Mesodermal cell (in vitro differentiated cells): ENCODE measurements around the gene LAMP2.

Experiments used
- H3K27ac ChIP-seq: 2 replicates; pipeline ENCODE4 v1.7.0; 2013; ENCODE audit warnings: mild to moderate bottlenecking, low read depth, low read length, moderate library complexity; ENCODE audit not compliant: severe bottlenecking
- H3K36me3 ChIP-seq: 2 replicates; pipeline ENCODE4 v1.7.1; 2013; ENCODE audit warnings: mild to moderate bottlenecking, low read length, moderate library complexity; ENCODE audit not compliant: control insufficient read depth, insufficient read depth
- H3K4me1 ChIP-seq: one replicate; pipeline ENCODE4 v1.7.1; 2013; ENCODE audit warnings: mild to moderate bottlenecking, low read length; ENCODE audit not compliant: insufficient read depth, control insufficient read depth, poor library complexity, severe bottlenecking
- H3K4me3 ChIP-seq: 2 replicates; pipeline ENCODE4 v1.7.0; 2013; ENCODE audit warnings: low read length, control low read depth, mild to moderate bottlenecking; ENCODE audit not compliant: insufficient read depth, poor library complexity, severe bottlenecking; ENCODE audit errors: extremely low read depth
- H3K9me3 ChIP-seq: 2 replicates; pipeline ENCODE4 v1.7.1; 2013; ENCODE audit warnings: mild to moderate bottlenecking, low read length, moderate library complexity; ENCODE audit not compliant: control insufficient read depth
- WGBS, 2 experiments: methylation state at CpG; one replicate each; pipeline ENCODE4 v1.1.5; 2013; ENCODE audit warnings: missing lambda C conversion rate in 2 of 2; ENCODE audit not compliant: insufficient coverage in 2 of 2; 5-methylcytosine and 5-hydroxymethylcytosine counted together

The LAMP2 gene

DNA sequence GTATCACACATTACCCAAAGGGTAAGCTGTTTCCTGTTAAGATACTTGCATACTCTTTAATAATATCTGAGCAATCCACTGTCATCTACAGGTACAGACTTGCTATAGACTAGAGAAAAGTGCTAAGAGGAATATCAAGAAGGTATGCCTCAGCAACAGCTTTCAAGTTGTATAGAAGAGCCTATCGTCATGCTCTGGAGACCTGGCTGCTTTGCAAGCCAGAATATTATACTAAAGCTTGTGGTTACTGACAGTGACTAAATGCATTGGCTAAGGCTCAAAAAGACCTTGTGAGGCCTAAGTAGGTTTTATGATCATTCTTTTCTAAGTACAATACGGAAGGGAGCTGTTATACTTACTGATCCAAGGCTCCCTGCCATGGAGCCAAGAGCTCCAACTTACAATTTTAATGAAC lies 11.3 kb downstream of the LAMP2 start:
- Histone ChIP-seq H3K36me3 (peaks cover 9% of the 10 kb centered on the region), H3K4me1 (no peaks in the 10 kb centered on the region), H3K4me3 (no peak overlapping the region), H3K9me3 (no peaks in the 10 kb centered on the region), H3K27ac (no peak overlapping the region)
- 100% methylated on average over 1 of the region's 2 CpGs; no CpG with 5 or more reads in 1 of the 2 experiments for WGBS, 2 experiments

DNA sequence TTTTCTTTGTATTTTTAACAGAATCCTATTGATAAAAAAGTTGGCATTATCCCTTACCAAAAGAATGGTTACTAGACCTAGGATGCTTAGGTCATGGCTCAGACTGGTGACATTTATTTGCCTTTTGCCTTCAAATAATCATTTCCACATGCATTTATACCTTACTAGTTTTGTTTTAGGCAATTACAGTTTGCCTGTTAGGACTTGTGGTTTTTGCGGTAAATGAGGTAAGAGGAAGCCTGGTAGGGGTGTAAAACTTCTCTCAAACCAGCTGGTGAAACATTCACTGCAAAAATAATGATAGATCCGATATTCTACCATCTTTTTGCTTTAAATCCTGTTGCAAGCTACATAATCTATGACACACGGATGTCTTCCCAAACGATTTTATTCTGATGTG lies 12.1 kb downstream of the LAMP2 start:
- Histone ChIP-seq H3K27ac (no peak overlapping the region), H3K9me3 (no peaks in the 10 kb centered on the region), H3K4me1 (no peaks in the 10 kb centered on the region), H3K4me3 (no peak overlapping the region), H3K36me3 (peaks cover 9% of the 10 kb centered on the region)
- WGBS, 2 experiments, result no CpG with 5 or more reads among the region's 4 CpGs

DNA sequence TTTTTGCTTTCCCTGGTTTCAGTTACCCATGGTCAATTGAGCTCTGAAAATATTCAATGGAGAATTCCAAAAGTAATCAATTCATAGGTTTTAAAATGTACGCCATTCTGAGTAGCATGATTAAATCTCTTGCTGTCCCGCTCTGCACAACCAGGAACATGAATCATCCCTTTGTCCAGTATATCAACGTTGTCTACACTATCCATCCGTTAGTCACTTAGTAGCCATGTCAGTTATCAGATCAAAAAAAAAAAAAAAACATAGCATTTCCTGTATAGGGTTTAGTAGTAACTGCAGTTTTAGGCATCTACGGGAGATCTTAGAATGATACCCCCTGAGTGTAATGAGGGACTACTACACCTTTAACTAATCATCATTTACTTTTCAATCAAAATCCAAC lies 15.1 kb downstream of the LAMP2 start:
- H3K4me3 ChIP-seq, result no peak overlapping the region
- peaks cover 14% of the 10 kb centered on the region for H3K36me3 ChIP-seq
- no peaks in the 10 kb centered on the region for H3K9me3 ChIP-seq
- H3K4me1 ChIP-seq, result no peaks in the 10 kb centered on the region
- WGBS, 2 experiments, result no CpG with 5 or more reads among the region's 5 CpGs
- no peak overlapping the region for H3K27ac ChIP-seq

DNA sequence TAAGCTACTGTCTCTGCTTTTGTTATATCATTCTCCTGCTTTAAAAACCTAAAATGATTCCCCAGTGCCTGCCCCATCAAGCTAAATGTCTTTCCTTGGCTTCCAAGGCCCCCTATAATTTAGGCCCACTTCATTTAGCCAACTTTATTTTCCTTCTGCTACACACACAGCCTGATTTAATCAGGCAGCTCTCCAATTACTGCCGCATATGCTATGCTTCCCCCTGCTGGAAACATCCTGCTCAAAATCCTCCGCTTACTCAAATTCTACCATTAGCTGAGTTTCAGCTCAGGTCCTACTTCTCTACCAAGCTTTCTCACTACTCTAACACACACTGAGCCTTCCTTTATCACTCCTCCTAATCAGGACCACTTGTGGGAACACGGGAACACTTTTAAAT lies 17.0 kb downstream of the LAMP2 start:
- no peaks in the 10 kb centered on the region for H3K9me3 ChIP-seq
- H3K36me3 ChIP-seq, result peaks cover 27% of the 10 kb centered on the region

DNA sequence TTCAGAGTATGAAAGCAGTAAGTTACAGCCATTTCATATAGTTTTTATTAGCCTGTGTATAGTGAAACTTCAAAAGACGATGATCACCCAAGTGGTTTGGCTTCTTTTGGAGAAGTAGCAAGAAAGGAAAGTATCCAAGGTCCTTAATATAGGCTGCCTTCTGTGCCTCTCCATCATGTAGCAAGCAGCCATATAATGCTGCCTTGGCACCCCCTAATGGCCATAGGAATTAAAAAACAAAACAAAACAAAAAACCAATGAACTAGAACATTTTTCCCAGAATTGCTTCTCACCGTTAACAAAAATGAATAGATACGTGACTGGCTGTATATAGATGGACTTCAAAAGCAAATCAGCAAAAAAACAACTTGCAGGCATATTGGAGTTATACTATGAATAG lies 18.9 kb downstream of the LAMP2 start:
- H3K9me3 ChIP-seq, result no peaks in the 10 kb centered on the region
- no peak overlapping the region for H3K4me3 ChIP-seq
- no peak overlapping the region for H3K27ac ChIP-seq
- peaks cover 31% of the 10 kb centered on the region for H3K36me3 ChIP-seq
- H3K4me1 ChIP-seq, result no peaks in the 10 kb centered on the region
- WGBS, 2 experiments, result no CpG with 5 or more reads among the region's 3 CpGs

More for the DNA sequence above, 17.0 kb downstream of the LAMP2 start:
- H3K4me3 ChIP-seq, result no peak overlapping the region
- 38 to 58% methylated on average over 2 to 3 of the region's 3 CpGs for WGBS, 2 experiments
- no peak overlapping the region for H3K27ac ChIP-seq
- H3K4me1 ChIP-seq, result no peaks in the 10 kb centered on the region

DNA sequence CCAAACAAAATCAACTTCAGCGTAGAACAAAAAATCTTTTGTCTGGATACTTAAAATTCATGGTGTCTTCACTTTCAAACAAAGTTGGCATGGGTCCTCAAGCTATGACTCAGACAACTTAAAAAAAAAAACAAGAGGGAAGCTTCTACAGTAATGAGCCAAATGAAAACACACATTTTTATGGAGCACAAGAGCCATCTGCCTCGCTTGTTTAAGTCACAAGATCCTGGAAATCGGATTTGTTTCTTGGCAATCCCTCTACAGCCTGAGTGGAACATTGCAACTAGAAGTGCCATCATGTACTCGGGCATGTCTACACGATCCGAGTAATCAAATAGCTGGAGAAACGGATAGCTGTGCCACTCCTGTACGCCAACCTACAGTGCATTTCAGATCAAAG lies 22.6 kb downstream of the LAMP2 start:
- 100% methylated on average over 2 to 4 of the region's 8 CpGs for WGBS, 2 experiments
- Histone ChIP-seq H3K4me1 (no peaks in the 10 kb centered on the region), H3K4me3 (no peak overlapping the region), H3K27ac (no peak overlapping the region), H3K9me3 (no peaks in the 10 kb centered on the region), H3K36me3 (peaks cover 36% of the 10 kb centered on the region)

DNA sequence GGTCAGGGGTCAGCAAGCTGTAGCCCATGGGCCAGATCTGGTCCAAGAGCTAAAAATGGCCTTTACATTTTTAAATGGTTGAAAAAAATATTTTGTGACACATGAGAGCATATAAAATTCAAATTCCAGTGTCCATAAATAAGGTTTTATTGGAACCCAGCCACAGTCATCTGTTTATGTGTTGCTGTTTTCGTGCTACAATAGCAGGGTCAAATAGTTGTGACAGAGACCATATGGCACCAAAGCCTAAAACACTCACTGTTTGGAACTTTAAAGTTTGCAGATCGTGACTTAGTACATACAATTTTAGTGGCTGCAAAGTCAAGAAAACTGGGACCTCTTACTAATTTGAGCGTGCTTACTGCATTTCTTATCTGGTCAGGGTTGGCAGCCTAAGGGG lies 29.2 kb downstream of the LAMP2 start:
- Histone ChIP-seq H3K27ac (no peak overlapping the region), H3K4me1 (no peaks in the 10 kb centered on the region), H3K9me3 (no peaks in the 10 kb centered on the region), H3K36me3 (peaks cover 20% of the 10 kb centered on the region), H3K4me3 (no peak overlapping the region)
- 100% methylated on average over 1 of the region's 3 CpGs; no CpG with 5 or more reads in 1 of the 2 experiments for WGBS, 2 experiments

DNA sequence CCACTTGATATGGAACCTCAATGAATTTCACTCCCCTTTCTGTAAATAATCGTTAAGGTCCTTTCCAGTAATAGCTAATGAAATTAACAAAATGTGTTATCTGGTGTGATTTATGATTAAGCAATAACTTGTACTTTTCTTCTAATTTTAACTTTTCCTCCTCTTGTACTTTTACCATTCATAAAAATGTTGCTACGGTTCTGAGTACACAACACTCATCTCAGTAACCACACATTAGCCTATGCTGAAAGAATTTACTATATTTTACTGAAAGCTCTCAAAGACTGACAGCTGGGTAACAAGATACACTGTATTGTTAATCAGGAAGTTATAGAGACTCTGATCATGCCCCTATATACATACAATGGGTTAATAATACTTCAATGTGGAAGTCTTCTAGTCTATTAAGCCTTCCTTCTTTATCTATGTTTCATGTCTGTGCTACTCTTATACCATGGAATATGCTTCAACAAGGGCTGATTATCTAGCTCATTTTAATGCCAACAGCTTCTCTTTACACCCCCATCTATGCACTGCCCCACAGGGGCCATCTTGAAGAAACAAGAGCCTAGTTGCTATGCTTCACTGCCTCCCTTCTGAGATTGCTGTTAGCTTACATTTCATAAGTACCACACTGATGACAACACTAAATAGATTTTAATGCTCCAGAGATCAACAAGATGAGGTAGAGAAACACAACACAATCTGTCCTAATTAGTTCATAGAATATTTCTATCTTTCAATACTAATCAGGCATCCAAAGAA lies 39.1 kb downstream of the LAMP2 start:
- WGBS, 2 experiments, result no CpG with 5 or more reads among the region's 2 CpGs
- no peak overlapping the region for H3K27ac ChIP-seq
- H3K4me3 ChIP-seq, result no peak overlapping the region
- H3K36me3 ChIP-seq, result no peaks in the 10 kb centered on the region
- H3K4me1 ChIP-seq, result no peaks in the 10 kb centered on the region
- H3K9me3 ChIP-seq, result no peaks in the 10 kb centered on the region

DNA sequence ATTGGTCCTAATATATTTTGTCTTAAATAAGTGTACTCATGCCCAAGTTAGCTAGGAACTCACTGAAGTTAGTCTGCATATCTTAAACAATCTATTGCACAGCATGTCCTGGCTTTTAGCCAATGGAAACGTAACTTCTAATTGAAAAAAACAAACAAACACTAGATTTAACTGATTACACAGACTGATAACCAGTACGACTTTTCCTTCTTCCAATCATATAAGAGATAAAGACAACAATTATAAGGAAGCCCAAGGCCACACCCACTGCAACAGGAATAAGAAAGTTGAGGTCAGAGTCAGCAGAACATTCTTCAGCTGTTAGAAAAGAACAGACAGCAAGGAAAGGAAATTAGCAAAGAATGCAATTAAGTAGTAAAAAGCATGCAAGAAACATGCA lies 40.8 kb downstream of the LAMP2 start:
- Histone ChIP-seq H3K27ac (no peak overlapping the region), H3K4me1 (no peaks in the 10 kb centered on the region), H3K9me3 (no peaks in the 10 kb centered on the region), H3K4me3 (no peak overlapping the region), H3K36me3 (no peaks in the 10 kb centered on the region)
- no CpG with 5 or more reads among the region's 2 CpGs for WGBS, 2 experiments

DNA sequence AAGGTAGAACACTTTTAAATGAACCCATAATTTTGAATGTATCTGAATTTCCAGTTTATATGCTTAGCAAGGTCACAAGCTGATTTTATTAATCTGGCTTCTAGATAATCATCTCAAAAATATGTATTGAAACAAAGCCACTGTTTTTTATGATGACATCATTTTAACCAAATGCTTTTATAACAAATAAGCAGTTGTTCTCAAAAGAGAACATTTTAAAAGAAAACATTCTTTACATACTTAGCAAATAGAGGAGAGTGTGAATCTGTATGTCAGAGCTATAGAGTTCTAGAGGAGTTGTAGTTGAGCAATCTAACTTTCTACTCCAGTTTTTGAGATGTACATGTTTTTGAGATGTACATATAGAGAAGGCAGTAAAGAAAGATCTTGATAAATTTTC lies 42.5 kb downstream of the LAMP2 start:
- H3K36me3 ChIP-seq, result no peaks in the 10 kb centered on the region
- no peak overlapping the region for H3K4me3 ChIP-seq
- H3K27ac ChIP-seq, result no peak overlapping the region
- no peaks in the 10 kb centered on the region for H3K9me3 ChIP-seq
- H3K4me1 ChIP-seq, result no peaks in the 10 kb centered on the region

DNA sequence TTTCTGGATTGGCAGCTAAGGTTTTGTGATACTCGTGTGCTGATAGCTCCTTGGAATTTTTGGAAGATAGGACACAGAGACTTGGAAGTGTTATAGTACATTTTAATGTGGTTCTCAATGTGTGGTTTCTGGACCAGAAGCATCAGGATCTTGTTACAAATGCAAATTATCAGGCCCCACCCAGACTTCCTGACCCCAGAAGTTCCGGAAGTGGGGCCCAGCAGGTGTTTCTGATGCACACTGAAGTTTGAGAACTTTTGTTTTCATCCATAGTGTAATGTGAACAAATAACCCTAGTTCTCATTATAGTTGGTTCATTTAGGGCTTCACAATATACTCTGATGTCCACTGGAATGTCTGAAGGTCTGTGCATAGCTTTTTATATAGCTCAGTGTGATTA lies 49.6 kb downstream of the LAMP2 start:
- Histone ChIP-seq H3K27ac (no peak overlapping the region), H3K4me3 (no peak overlapping the region), H3K4me1 (no peaks in the 10 kb centered on the region), H3K36me3 (no peaks in the 10 kb centered on the region), H3K9me3 (no peaks in the 10 kb centered on the region)
- no CpG with 5 or more reads among the region's 2 CpGs for whole genome bisulfite sequencing, 2 experiments
